ENCODE measurements around the gene ZNF414.

GRCh38 chr19:8488365-8488764 is 25.6 kb downstream of the ZNF414 start:
- TF ChIP-seq CTCF (IDR thresholded peaks at IDR 0.05): no peak
- TF ChIP-seq POLR2A (IDR thresholded peaks at IDR 0.05): no peak

All from body of pancreas (tissue), 4 donors.